ENCODE results near the gene GLUD1.
"Not testable (repeated sequence)": the region's sequence is repeated elsewhere in the genome, so short reads cannot be mapped to it uniquely, and the experiment has no call there.

The GLUD1 gene

DNA sequence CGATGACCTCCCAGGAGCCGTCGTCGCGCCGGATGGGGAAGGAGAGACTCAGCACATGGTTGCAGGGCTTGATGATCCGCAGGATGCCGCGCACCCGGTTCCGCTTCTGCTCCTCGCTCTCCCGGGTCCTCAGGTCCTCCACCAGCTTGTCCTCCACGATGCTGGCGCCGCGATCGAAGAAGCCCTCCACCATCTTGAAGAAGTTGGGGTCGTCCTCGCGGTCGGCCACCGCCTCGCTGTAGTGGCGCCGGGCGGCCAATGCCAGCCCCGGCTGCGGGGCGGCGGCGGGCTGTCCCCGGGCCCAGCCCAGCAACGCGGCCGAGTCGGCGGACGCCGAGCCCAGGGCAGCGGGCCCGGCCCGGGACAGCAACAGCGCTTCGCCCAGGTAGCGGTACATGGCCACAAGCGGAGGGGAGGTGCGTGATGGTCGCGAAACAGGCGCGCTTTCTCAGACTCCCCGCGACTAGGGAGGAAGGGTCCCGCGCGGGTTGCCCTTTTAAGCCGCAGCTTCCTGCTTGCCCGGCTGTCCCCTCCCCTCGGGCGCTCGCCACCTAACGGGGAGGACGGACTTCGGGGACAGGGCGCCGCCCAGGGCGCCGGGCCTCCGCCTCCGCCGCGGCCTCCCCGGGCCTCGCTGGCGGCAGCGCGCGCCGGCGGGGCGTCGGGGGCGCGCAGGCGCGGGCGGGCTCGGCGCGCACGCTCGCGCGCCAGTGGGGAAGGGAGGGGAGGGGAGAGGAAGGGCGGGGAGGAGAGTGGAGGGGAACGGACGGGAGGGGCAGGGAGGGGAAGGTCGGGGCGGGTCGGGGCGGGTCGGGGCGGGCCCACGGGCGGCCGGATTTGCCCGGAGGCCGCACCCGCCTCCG is at the start of gene GLUD1, which contains the start of gene SHLD2:
GLUD1 (minus strand) TSS at position 471 of the 863 bp plus-strand sequence; CDS start at position 397, 74 bp downstream.
SHLD2 (plus strand) TSS at position 834 of the 863 bp plus-strand sequence. CDS start 56,149 bp downstream, outside the sequence.
- DNase-seq (ENCODE audit: low spot score), result peak; percentile 91

- not testable (repeated sequence) for DNase-seq (ENCODE audit: low spot score)
Observed at GRCh38 chr10:87143109-87143418, 48.4 kb upstream of the GLUD1 start.

GRCh38 chr10:87142230-87143108 is 47.8 kb upstream of the GLUD1 start:
- not testable (repeated sequence) for DNase-seq (ENCODE audit: low spot score)

DNA sequence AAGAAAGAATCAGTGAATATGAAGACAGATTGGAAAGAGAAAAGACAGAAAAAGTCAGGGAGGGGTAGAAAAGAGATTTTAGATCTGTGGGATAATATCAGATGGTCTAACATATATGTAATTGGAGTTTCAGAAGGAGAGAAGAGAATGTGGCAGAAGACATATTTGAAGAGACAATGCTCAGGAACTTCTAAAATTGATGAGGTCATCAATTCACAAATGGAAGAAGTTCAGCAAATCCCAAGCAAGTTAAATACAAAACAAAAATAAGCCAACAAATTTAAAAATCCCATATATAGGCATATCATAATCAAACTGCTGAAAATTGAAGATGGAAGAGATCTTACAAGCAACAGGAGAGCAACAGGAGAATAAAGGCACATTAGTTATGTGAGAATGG is 42.8 kb upstream of the GLUD1 start:
- DNase-seq (ENCODE audit: low spot score), result not testable (repeated sequence)

GRCh38 chr10:87134440-87134839 is 39.8 kb upstream of the GLUD1 start:
- DNase-seq (ENCODE audit: low spot score), result not testable (repeated sequence)

DNA sequence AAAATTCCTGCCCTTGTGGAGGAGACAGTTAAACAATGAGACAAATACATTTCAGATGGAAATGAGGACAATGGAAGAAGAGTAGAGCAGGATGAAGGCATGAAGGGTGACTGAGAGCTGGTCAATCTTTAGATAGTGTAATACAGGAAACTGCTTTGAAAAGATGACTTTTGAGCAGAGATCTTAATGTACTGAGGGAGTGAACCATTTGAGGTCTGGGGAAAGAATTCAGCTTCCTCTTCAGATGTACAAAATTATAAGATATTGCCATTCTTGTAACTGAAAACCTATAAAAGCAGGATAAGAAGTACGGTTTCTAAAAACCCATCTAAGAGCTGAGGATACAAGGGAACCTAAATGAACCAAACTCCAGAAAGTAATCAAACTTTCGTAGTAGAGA is 39.3 kb upstream of the GLUD1 start:
- not testable (repeated sequence) for DNase-seq (ENCODE audit: low spot score)

- DNase-seq (ENCODE audit: low spot score), result not testable (repeated sequence)
Observed at GRCh38 chr10:87132176-87132575, 37.5 kb upstream of the GLUD1 start.

DNA sequence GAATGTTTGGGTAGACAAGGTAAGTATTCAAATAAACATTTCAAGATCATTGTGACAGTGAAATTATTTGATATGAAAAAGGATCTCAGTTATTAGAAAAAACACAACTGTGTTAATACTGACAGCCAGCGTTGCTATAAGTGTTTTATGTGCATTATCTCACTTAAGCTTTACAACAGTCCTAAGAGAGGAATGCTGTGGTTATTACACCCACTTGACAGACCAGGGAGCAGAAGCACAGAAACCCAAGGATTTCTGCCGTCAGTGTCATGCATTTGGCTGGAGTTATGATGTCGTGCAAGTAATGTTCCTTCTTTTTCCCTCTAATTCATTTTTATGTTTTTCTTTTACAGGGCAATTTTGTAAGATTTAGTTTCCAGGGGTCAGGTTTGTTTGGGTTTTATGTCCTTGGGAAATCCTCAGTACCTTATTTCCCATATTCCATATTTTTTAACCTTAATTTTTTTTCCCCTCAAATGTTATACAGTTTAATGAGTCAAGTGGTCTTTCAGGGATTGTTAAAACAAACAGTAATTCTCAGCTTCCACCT is 33.0 kb upstream of the GLUD1 start:
- DNase-seq (ENCODE audit: low spot score), result not testable (repeated sequence)

DNA sequence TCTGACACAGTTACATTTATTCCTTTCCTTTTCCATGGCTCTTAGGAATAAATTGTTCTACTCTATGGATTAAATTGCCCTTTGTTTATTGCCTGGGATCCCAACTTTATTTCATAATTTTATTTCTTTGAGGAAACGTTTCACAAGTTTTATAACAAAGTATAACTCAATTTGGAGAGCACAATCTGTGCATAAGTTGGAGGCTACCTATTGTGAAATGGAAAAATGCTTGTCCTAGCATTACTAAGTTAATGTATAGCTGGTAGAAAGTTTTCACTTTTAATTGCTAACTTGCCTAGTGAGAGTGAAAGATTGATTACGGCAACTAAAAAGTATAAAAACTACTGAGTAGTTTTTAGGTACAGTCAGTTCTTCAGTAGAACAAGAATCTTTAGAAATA is 32.4 kb upstream of the GLUD1 start:
- DNase-seq (ENCODE audit: low spot score), result not testable (repeated sequence)

DNA sequence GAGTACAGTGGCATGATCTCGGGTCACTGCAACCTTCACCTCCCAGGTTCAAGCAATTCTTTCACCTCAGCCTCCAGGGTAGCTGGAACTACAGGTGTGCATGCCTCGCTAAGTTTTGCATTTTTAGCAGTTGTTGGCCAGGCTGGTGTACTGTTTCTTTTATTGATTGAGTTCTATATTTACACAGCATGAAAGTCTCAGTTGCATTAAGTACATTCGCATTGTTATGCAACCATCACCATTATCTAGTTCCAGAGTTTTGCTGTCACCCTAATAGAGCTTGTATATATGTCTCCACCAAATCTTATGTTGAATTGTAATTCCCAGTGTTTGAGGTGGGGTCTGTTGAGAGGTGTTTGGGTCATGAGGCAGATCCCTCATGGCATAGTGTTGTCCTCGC is 28.7 kb upstream of the GLUD1 start:
- not testable (repeated sequence) for DNase-seq (ENCODE audit: low spot score)

DNA sequence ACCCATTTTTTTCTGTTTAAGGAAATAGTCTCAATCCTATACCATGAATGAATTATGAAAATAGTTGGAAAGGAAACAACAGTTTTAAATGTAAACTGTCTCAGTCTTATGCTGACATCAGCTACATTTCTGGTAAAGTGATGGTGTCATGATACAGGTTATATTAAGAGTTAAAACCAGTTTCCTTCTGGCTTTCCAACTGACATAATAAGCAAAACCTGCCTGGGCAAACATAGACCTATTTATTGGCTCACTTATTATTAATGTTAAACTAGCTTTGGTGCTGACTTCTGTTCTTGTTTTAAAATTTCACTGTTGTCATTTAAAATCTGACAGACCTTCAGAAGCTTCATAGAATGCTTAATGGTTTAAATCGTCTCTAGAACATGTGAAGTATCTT is 24.4 kb upstream of the GLUD1 start:
- not testable (repeated sequence) for DNase-seq (ENCODE audit: low spot score)

GRCh38 chr10:87118122-87118521 is 23.5 kb upstream of the GLUD1 start:
- DNase-seq (ENCODE audit: low spot score), result not testable (repeated sequence)

DNA sequence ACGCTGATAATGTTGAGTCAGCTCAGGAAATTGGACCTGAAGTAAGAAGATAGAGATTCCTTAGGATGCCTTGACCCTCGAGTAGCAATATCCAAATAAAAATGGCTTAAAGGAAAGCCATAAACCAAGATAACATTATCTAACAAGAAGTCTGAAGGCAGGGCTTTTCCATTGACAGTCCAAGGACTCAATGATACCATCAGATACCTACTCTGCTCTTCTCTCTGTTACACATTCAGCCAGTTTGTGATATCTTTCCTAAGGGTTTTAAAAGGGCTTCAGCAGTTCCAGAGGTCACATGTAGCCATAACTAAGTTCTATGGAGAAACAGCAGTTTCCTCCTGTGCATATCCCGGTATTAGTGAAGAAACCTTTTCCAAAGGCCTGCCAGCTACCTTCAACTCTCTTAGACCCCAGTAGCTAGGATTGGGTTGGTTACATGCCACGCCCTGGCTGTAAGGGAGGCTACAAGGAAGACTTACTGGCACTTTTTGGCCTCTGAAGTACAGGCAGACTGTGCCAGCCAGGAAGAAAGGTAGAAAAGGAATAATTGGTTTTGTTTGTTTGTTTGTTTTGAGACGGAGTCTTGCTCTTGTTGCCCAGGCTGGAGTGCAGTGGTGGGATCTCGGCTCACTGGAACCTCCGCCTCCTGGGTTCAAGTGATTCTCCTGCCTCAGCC is 10.9 kb upstream of the GLUD1 start:
- no peak for DNase-seq (ENCODE audit: low spot score)

DNA sequence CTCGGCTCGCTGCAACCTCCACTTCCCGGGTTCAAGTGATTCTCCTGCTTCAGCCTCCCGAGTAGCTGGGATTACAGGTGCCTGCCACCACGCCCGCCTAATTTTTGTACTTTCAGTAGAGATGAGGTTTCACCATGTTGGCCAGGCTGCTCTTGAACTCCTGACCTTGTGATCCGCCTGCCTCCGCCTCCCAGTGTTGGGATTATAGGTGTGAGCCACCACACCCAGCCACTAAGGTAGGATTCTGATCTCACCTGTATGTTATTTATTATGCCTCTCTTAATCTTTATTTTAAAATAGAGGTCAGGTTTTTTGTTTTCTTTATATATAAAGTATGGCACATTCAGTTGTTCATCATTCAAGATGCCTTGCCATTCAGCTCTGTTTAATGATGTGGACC is 10.1 kb upstream of the GLUD1 start:
- not testable (repeated sequence) for DNase-seq (ENCODE audit: low spot score)

DNA sequence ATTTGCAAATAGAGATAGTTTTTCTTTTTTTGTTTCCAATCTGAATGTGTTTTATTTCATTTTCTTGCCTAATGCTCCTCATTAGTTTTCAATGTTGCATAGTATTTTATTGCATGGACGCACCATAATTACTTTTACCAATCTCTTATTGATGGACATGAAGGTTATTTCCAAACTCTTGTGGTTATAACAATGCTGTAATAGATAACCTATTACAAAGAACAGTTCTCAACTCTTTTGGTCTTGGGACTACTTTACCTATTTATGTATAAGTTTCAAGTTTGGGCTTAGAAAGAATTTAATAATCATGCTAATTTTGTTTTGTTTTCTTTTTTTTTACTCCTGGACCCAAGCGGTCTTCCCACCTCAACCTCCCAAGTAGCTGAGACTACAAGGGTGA is 7.4 kb upstream of the GLUD1 start:
- DNase-seq (ENCODE audit: low spot score), result no peak

GRCh38 chr10:87095236-87095945 is 748 bp upstream of the GLUD1 start:
- peak; percentile 69 for DNase-seq (ENCODE audit: low spot score)

- DNase-seq (ENCODE audit: low spot score), result peak; percentile 60
Observed at GRCh38 chr10:87093632-87094372, 841 bp downstream of the GLUD1 start.

DNA sequence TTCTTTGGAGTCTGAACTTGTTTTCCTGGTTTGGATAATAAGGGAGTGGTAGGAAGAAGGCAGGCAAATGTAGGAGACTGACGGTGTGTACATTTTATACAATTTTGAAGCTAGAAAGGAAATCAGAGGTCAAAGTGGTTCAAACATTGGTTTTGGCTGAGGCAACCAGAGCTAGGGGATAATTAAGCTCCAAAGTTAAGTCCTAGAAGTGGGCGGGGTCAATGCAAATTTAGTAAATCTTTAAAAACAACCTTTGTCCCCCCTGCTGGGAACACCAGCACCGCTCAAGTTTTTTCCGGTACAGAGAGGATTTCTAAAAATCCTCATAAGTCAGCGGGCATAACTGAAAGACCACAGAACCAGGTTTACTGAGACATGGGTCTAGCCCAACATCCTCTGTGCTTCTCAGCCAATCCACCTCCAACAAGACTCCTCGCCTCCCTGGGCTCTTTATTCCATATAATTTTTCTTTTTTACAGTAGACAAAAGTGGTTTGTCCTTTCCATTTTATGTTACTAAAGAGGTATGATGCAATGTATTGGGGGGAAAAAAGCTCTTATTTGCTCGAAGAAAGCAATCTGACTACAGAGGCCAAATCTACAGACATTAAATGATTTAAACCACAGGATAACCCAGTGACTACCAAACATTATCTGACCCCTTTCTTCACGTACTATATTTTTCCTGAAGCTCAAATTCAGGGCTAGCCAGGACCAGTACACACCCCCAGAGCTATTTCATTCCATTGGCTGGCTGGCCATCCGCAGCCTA is 1.6 kb downstream of the GLUD1 start:
- DNase-seq (ENCODE audit: low spot score), result no peak

DNA sequence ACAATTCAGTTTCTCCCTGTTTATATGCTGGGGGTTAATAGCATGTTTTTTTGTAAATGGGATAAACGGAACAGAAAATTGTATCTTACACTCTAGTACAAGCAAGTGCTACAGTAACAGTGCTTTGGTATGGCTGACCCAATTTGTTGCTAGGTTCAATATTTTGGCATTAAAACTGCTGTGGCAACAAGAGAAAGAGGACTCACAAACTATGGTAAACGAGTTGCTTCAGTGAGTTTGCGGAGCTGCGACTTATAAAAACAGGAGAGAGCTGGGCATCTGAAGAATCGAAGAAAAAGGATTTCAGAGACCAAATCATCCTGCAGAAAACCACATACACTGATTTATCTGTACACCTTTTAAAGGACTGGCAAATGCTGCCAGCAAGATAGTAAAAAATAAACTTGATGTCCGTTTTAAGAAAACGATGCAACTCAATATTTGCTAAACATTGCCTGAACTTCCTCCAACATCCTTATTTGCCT is 2.2 kb downstream of the GLUD1 start:
- DNase-seq (ENCODE audit: low spot score), result peak; percentile 43

DNA sequence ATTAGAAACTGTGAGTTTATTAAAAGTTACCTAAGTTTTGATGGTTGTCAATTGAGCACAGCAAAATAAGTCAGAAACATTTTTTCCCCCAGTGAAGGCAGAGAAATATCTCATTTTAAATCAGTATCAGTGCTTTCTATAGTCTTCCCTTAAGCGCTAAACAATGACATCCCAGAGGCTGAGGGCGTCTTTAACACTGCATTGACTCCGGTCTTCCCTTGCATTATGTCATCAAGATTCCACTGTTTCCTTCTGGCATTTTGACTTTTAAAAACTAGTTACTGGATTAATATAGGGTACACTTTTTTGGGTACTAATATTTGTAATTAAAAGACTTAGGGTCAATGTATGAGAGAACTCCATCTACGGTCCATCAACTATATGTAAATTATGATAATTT is 3.9 kb downstream of the GLUD1 start:
- DNase-seq (ENCODE audit: low spot score), result no peak

Data from globus pallidus (tissue), 1 donor.